ENCODE measurements around the gene MYZAP.

Gene MYZAP

DNA sequence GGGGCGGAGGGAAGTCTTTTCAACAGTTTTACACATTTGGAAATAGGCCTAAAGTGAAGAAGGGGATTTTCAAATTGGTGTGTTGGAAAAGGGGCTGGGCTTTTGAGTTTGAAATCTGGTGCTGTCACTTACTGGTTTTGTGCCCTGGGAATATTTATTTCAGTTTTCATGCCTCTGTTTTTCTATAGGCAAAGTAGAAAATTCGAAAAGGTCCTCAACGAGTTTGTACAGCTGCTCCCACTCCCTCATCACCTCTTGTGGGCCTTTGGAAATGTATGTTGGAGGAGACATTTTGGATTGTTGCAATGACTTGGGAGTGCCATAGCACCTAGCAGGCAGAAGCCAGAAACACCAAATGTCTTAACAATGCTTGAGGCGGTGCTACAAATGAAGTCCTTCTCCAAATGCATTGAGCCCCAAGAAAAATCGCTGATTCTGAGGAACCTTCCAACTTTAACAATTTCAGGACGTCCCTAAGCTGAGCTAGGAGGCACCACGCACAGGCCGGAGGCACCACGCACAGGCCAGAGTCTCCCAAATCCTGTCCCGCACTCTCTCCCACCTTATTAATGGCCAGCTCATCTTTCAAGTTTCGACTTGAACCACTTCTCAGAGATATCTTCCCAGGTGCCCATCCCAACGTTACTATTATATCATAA lies 114.2 kb downstream of the MYZAP start:
- DNase-seq, result no peak

GRCh38 chr15:57706405-57707209 lies 114.9 kb downstream of the MYZAP start, which contains the start of gene POLR2M:
TSS of gene POLR2M (plus strand) at chr15:57706714. CDS start at chr15:57706843, 129 bp downstream.
- peak; percentile 83 for DNase-seq

GRCh38 chr15:57708047-57708446 lies 116.3 kb downstream of the MYZAP start:
- DNase-seq, result no peak

- DNase-seq, result no peak
Measured at GRCh38 chr15:57718309-57718708, 126.6 kb downstream of the MYZAP start.

DNA sequence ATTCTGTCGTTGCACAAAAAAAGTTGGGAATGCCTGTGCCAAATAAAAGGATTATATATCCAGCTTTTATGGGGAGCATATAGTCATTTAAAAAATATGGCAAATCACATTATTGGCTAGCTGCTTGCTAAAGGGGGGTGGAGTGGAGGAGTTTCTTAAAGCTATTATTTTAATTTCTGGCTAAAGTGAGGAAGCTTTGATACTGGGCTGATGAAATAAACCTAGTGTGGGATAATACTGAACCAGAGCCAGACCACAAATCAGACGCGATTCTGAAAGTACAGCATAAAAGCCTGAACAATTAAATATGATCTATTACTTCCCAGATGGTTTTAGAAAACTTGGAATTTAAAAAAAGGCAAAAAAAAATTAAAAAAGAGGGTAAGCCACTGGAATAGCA lies 129.2 kb downstream of the MYZAP start:
- no peak for DNase-seq

DNA sequence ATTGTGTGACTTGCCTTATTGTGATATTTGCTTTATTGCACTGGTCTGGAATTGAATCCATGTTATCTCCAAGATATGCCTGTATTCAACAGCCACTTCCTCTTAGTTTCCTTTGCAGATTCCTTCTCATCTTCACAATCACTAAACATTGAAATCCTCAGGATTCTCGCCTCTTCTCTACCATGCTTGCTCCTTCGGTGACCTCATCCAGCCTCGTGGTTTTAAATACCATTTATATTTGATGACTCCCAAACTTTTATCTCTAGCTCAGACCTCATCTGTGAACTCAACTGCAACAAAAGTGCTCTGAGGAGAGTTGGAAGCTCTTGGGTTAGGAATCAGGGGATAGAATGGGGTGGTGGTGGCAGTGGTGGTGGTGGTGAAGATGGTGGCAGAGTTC lies 134.7 kb downstream of the MYZAP start:
- no peak for DNase-seq

DNA sequence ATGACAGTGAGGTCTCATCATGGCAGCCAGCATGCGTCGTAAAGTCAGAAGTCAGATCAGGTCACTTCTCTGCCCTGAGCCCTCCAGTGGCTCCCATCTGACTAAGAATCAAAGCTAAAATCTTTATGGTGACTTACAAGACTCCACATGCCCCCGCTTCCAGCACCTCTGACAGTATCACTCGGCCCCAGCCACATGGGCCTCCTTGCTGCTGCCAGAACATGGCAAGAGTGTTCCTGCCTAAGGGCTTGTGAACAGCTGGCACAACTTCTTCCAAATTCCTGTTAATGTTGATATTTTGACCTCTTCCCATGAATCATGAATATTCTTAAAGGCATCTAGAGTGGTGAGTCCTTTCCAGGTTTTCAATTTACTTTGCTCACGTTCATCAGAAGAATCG lies 135.3 kb downstream of the MYZAP start:
- no peak for DNase-seq

GRCh38 chr15:57728436-57728835 lies 136.7 kb downstream of the MYZAP start:
- no peak for DNase-seq

- no peak for DNase-seq
Measured at GRCh38 chr15:57730876-57731275, 139.2 kb downstream of the MYZAP start.

DNA sequence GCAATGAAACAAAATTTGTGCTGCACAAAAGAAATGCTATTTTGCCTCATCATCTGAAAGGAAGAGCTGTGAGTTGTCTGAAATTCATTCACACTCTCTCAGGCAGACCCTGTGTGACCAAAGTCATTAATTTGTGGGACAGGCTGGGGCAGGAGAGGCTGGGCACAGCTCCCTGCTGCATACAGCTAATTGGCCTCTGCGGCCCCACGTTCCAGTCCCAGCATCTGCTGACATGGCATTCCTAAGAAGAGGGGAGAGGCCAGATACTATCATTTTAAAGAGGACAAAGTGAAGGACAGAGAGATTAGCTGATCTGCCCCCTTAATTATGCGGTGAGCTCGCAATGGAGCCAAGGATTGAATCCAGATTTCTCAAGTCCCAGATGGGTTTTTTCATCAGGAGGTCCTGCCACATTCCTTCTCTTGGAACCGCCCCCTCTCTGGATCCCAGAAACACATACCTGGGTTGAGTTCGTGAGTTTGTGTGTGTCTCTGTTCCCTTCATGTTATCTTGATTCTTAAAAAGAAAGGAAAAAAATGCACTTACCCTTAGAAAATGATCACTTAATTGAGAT lies 139.9 kb downstream of the MYZAP start:
- DNase-seq, result no peak

DNA sequence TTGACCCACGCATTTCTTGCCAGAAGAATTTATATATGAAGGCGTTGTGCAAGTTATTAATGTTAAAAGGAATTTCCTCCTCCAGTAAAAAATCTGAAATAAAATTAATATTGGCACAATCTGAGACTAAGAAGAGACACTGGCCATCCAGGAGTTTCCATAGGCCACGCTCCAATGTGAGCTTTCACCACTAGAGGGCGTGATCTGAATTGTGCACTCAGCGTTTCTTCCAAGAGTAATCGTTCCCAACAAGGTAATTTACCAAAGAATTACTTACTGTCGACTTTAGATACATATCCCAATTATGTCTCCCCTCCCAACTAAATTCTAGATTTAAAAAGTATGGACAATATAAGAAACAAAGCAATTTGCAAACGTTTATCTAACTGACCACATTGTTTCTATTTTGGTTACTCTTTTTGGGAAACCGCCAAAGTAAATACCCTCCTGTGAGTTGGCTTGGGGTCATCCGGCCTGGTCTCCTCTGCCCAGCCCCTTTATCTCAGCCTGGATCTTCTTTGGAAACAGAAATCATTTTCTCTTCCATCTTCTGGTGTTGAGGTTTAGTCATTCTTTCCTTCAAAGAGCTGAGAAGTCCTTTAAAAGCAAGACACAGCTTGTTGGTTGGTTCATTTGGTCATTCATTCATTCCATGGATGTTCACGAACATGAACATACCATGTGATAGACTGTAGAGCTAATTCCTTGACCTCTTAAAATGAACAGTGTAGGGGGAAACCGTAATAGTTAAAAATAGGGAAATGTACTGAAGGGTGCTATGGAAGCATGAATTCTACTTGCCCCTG lies 141.0 kb downstream of the MYZAP start:
- DNase-seq, result peak; percentile 33

- no peak for DNase-seq
Measured at GRCh38 chr15:57734860-57735259, 143.2 kb downstream of the MYZAP start.
